ENCODE measurements around the gene WDR86.

GRCh38 chr7:151366166-151366879 is 43.5 kb downstream of the WDR86 start:
- TF ChIP-seq CTCF (IDR thresholded peaks at IDR 0.05) (no peak), POLR2A (IDR thresholded peaks at IDR 0.05) (no peak), POLR2AphosphoS5 (IDR thresholded peaks at IDR 0.05) (no peak)

Measured in upper lobe of left lung (tissue), 4 donors.